Gastrocnemius medialis (tissue), 4 donors: ENCODE results near the gene GARIN5B. TPM values are rescaled to one million over a fixed set of nuclear protein-coding genes. Genes with fewer than 3 reads are reported as not detected.

Experiments used
- ATAC-seq, 2 donors: fragments of 150-250 bp; one replicate each; pipeline ENCODE4 v1.9.1; 2016
- DNase-seq, 2 donors: peaks; one replicate each; pipeline ENCODE4 v3.0.0-alpha.2; 2019
- H3K27ac ChIP-seq, 4 donors: fragments of 200-600 bp; sonication (generic); 1 replicate in 1 of 4; 2 replicates in 3 of 4; pipeline ENCODE4 v1.5.1; 2016 to 2018; ENCODE audit warnings: mild to moderate bottlenecking in 2 of 4, moderate library complexity in 1 of 4
- H3K27me3 ChIP-seq, 3 donors: fragments of 200-600 bp; sonication (generic) in 2 of 3; 1 replicate in 1 of 3; 2 replicates in 2 of 3; pipeline versions ENCODE4 v1.5.1 to v1.6.0; 2016 to 2019; ENCODE audit warnings: mild to moderate bottlenecking in 1 of 3, moderate library complexity in 1 of 3
- H3K36me3 ChIP-seq, 2 donors: fragments of 200-600 bp; sonication (generic) in 1 of 2; one replicate each; pipeline ENCODE4 v1.5.1; 2017 to 2018
- H3K4me1 ChIP-seq, 2 donors: fragments of 200-600 bp; sonication (generic) in 1 of 2; one replicate each; pipeline ENCODE4 v1.5.1; 2016 to 2017; ENCODE audit warnings: mild to moderate bottlenecking in 2 of 2
- H3K4me3 ChIP-seq, 4 donors: fragments of 200-600 bp; sonication (generic) in 3 of 4; 1 replicate in 1 of 4; 2 replicates in 3 of 4; pipeline ENCODE4 v1.5.1; 2016 to 2019; ENCODE audit warnings: mild to moderate bottlenecking in 2 of 4
- H3K9me3 ChIP-seq, 3 donors: fragments of 200-600 bp; sonication (generic) in 2 of 3; 1 replicate in 1 of 3; 2 replicates in 2 of 3; pipeline ENCODE4 v1.5.1; 2016 to 2019
- CTCF ChIP-seq, 5 experiments: fragments of 450-650 bp in 3 of 5; fragments of 200-600 bp in 2 of 5; sonication (generic) in 2 of 5; IDR thresholded peaks in 4 of 5; conservative IDR thresholded peaks in 1 of 5; 1 replicate in 4 of 5; 2 replicates in 1 of 5; pipeline ENCODE4 v1.5.1; 2016 to 2019; ENCODE audit warnings: antibody characterized with exemption in 5 of 5, mild to moderate bottlenecking in 3 of 5, moderate library complexity in 3 of 5
- POLR2A ChIP-seq, 2 donors: fragments of 450-650 bp; IDR thresholded peaks; one replicate each; pipeline ENCODE4 v1.6.1; 2017; ENCODE audit warnings: antibody characterized with exemption in 2 of 2, mild to moderate bottlenecking in 2 of 2, moderate library complexity in 2 of 2
- in situ Hi-C, 4 donors: fragments of 200-750 bp; cut with MboI; loops; one replicate each; pipeline versions ENCODE4 v1.15.0 to v1.8.0; 2017; ENCODE audit warnings: low sequenced_read_pairs in 4 of 4
- intact Hi-C: fragments of 100-400 bp; cut with DNase I; formaldehyde crosslinking; loops from one replicate; pipeline ENCODE4 v1.15.1; 2023; ENCODE audit warnings: low total_unique reads
- total RNA-seq, 4 donors: library from RNA; depleted of rRNA; stranded (reverse); fragments of >200 nt; gene quantifications; one replicate each; pipeline versions ENCODE4 v1.1.0 to v1.2.3, GENCODE V29; 2016

GARIN5B gene
- total RNA-seq, 4 donors from 2014 or later: not detected

- DNase-seq (no peak), ATAC-seq (no peak)
- no peak overlapping the region for H3K4me3 ChIP-seq
- intact Hi-C loops: no loop called here
- in situ Hi-C loops: no loop called here
- no peak for TF ChIP-seq CTCF (IDR thresholded peaks at IDR 0.05 in 4 of 5, conservative IDR thresholded peaks at IDR 0.05 in 1 of 5)
- no peak for TF ChIP-seq POLR2A (IDR thresholded peaks at IDR 0.05)
- no peaks in the 10 kb centered on the region for H3K27me3 ChIP-seq
- H3K27ac ChIP-seq: no peak overlapping the region
- H3K36me3 ChIP-seq: no peaks in the 10 kb centered on the region
- no peaks in the 10 kb centered on the region for H3K4me1 ChIP-seq
- no peaks in the 10 kb centered on the region for H3K9me3 ChIP-seq
Observed at GRCh38 chr19:55320844-55321419, 42.1 kb downstream of the GARIN5B start.

- in situ Hi-C loops: no loop called here
- H3K4me1 ChIP-seq: no peaks in the 10 kb centered on the region
- intact Hi-C loops: no loop called here
- H3K27me3 ChIP-seq: no peaks in the 10 kb centered on the region
- DNase-seq (no peak), ATAC-seq (no peak)
- H3K36me3 ChIP-seq: no peaks in the 10 kb centered on the region
- H3K9me3 ChIP-seq: no peaks in the 10 kb centered on the region
- no peak overlapping the region for H3K27ac ChIP-seq
- no peak overlapping the region for H3K4me3 ChIP-seq
- TF ChIP-seq CTCF (IDR thresholded peaks at IDR 0.05 in 4 of 5, conservative IDR thresholded peaks at IDR 0.05 in 1 of 5) (no peak), POLR2A (IDR thresholded peaks at IDR 0.05) (no peak)
Observed at GRCh38 chr19:55319785-55320184, 43.3 kb downstream of the GARIN5B start.

GRCh38 chr19:55316646-55317045 lies 46.4 kb downstream of the GARIN5B start:
- in situ Hi-C loops: no loop called here
- TF ChIP-seq CTCF (IDR thresholded peaks at IDR 0.05 in 4 of 5, conservative IDR thresholded peaks at IDR 0.05 in 1 of 5) (no peak), POLR2A (IDR thresholded peaks at IDR 0.05) (no peak)
- H3K4me1 ChIP-seq: no peaks in the 10 kb centered on the region
- intact Hi-C loops: no loop called here
- H3K27me3 ChIP-seq: no peaks in the 10 kb centered on the region
- no peaks in the 10 kb centered on the region for H3K36me3 ChIP-seq
- ATAC-seq (no peak), DNase-seq (no peak)
- no peaks in the 10 kb centered on the region for H3K9me3 ChIP-seq
- no peak overlapping the region for H3K4me3 ChIP-seq
- H3K27ac ChIP-seq: no peak overlapping the region

- intact Hi-C loops: no loop called here
Observed at GRCh38 chr19:55315956-55316525, 47.0 kb downstream of the GARIN5B start.

More at GRCh38 chr19:55315956-55316525, 47.0 kb downstream of the GARIN5B start:
- Histone ChIP-seq H3K9me3 (no peaks in the 10 kb centered on the region), H3K27me3 (no peaks in the 10 kb centered on the region), H3K4me3 (no peak overlapping the region), H3K4me1 (no peaks in the 10 kb centered on the region), H3K36me3 (no peaks in the 10 kb centered on the region), H3K27ac (no peak overlapping the region)
- in situ Hi-C loops: no loop called here
- ATAC-seq (no peak), DNase-seq (no peak)
- TF ChIP-seq POLR2A (IDR thresholded peaks at IDR 0.05): no peak
- TF ChIP-seq CTCF (IDR thresholded peaks at IDR 0.05 in 4 of 5, conservative IDR thresholded peaks at IDR 0.05 in 1 of 5): no peak
